Heart left ventricle (tissue), 13 donors: ENCODE measurements around the gene L3MBTL3.

Experiments used
- CTCF ChIP-seq, 12 donors: fragments of 200-600 bp; sonication (generic) in 4 of 12; IDR thresholded peaks; one replicate each; pipeline versions ENCODE4 v1.5.0 to v1.8.0; 2018 to 2022; ENCODE audit warnings: antibody characterized with exemption in 12 of 12, mild to moderate bottlenecking in 5 of 12
- POLR2A ChIP-seq, 2 donors: fragments of 450-650 bp; IDR thresholded peaks; one replicate each; pipeline ENCODE4 v1.6.1; 2017; ENCODE audit warnings: antibody characterized with exemption in 2 of 2, mild to moderate bottlenecking in 2 of 2, moderate library complexity in 2 of 2
- donor health status: ischemic (EF 13 %, LVEDD 7.1; RV severe dilation, severe dysfunction).
- donor health status: DM: no; HTN: yes; CAD: no.
- donor health status: DM: no; HTN: no; CAD: no.
- donor health status: ischemic (EF 25% LVEDD 6.9; RV normal size, moderate dysfunction).
- donor health status: ischemic (EF 25% LVEDD 5.7; RV mildly dilated, moderate dysfunction).
- donor health status: ischemic (EF 35%, LVEDD 5.7; RV mildly dilated, moderate dysfunction).
- donor health status: nonischemic (EF 11% LVEDD 7.7; RV severe dilation, severe dysfunction).
- donor health status: DM: yes; HTN: yes; CAD: no.
- donor health status: PGD.
- donor health status: ischemic (EF 29% LVEDD 5.4; RV normal size, mild dysfunction).
- donor health status: nonischemic (EF 23%, LVEDD 6.1; RV moderate dilation, normal function).

GRCh38 chr6:130164251-130164650 lies 145.9 kb downstream of the L3MBTL3 start:
- TF ChIP-seq CTCF (IDR thresholded peaks at IDR 0.05) = no peak
- TF ChIP-seq POLR2A (IDR thresholded peaks at IDR 0.05) = no peak
